SK-N-SH (cell line): ENCODE results near the gene LIM2.

Experiments used
- CTCF ChIP-seq: fragments of 200-600 bp; sonication (generic); IDR thresholded peaks from 2 replicates; pipeline ENCODE4 v1.6.1; 2017; ENCODE audit warnings: antibody characterized with exemption, mild to moderate bottlenecking, moderate library complexity
- EP300 ChIP-seq, 2 experiments: IDR thresholded peaks; 2 replicates each; pipeline versions ENCODE4 v1.4.0 to v1.6.1; 2012; ENCODE audit warnings: borderline replicate concordance in 1 of 2, low read depth in 1 of 2, low read length in 1 of 2
- EZH2phosphoT487 ChIP-seq: fragments of 200-600 bp; sonication (generic); IDR thresholded peaks from 2 replicates; pipeline ENCODE4 v1.6.1; 2017; ENCODE audit warnings: low read depth, mixed run types, mild to moderate bottlenecking, antibody characterized with exemption, moderate library complexity, borderline replicate concordance
- MXI1 ChIP-seq: IDR thresholded peaks from 2 replicates; pipeline ENCODE4 v1.6.1; 2012; ENCODE audit warnings: mild to moderate bottlenecking, low read depth, low read length, improper control_type of control experiment
- RAD21 ChIP-seq: IDR thresholded peaks from 2 replicates; pipeline ENCODE4 v1.6.1; 2012; ENCODE audit warnings: mild to moderate bottlenecking, low read length
- RXRA ChIP-seq: IDR thresholded peaks from 2 replicates; pipeline ENCODE4 v1.4.0; 2012; ENCODE audit warnings: low read depth, mild to moderate bottlenecking, borderline replicate concordance
- SIN3A ChIP-seq: IDR thresholded peaks from 2 replicates; pipeline ENCODE4 v1.6.1; 2012; ENCODE audit warnings: low read depth, mild to moderate bottlenecking, low read length, moderate library complexity, borderline replicate concordance
- SMC3 ChIP-seq: IDR thresholded peaks from 2 replicates; pipeline ENCODE4 v1.6.1; 2012; ENCODE audit warnings: low read depth, low read length, improper control_type of control experiment

DNA sequence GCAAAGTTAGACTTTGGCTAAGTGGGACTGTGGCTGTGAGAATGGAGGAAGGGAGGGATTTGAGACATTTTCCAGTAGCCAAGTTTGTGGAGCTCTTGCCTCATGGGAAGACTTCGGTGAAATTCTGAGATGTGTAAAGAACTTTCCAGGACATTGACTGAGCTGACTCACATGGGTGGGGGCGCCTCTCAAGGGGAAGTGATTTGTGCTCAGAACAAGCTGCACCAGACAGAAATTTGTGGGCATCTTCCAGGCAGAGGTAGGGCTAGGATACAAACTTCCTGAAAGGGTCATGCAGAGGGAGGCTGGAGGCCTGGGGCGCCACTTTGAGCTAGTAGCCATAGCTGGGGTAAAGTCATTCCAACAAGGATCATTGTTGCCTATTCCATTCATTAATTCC is 39.4 kb upstream of the LIM2 start:
- TF ChIP-seq SIN3A (no peak), CTCF (no peak), EZH2phosphoT487 (no peak), RXRA (no peak), MXI1 (no peak), SMC3 (no peak), EP300 (IDR thresholded peaks at IDR 0.05; ENCODE audit: borderline replicate concordance in 1 of 2, low read depth in 1 of 2, low read length in 1 of 2) (no peak), RAD21 (no peak)
